Mesendoderm (in vitro differentiated cells): ENCODE measurements around the gene IQGAP2.

Source experiments
- DNase-seq: peaks from one replicate; pipeline ENCODE4 v3.0.0; 2013
- H2AK5ac ChIP-seq: 2 replicates; pipeline ENCODE4 v1.6.1; 2013; ENCODE audit warnings: low read length, inconsistent platforms
- H2BK120ac ChIP-seq: 2 replicates; pipeline ENCODE4 v1.6.1; 2013; ENCODE audit warnings: low read depth, mild to moderate bottlenecking, low read length, moderate library complexity, mixed read lengths
- H2BK15ac ChIP-seq: replicated peaks from 2 replicates; pipeline ENCODE4 v1.6.1; 2013; ENCODE audit warnings: low read depth, mild to moderate bottlenecking, moderate library complexity
- H2BK5ac ChIP-seq: 2 replicates; pipeline ENCODE4 v1.6.1; 2013; ENCODE audit warnings: low read length, inconsistent platforms
- H3K18ac ChIP-seq: 2 replicates; pipeline ENCODE4 v1.6.1; 2013; ENCODE audit warnings: mild to moderate bottlenecking, low read length, mixed read lengths
- H3K23ac ChIP-seq: one replicate; pipeline ENCODE4 v1.6.1; 2013; ENCODE audit warnings: low read length
- H3K27ac ChIP-seq: 2 replicates; pipeline ENCODE4 v1.5.1; 2013; ENCODE audit warnings: low read depth, mild to moderate bottlenecking, inconsistent platforms, low read length, moderate library complexity
- H3K27me3 ChIP-seq: 2 replicates; pipeline ENCODE4 v1.6.1; 2013; ENCODE audit warnings: low read length, control low read depth, mild to moderate bottlenecking, inconsistent platforms; ENCODE audit not compliant: insufficient read depth, poor library complexity
- H3K36me3 ChIP-seq: 2 replicates; pipeline ENCODE4 v1.6.1; 2013; ENCODE audit warnings: low read length, inconsistent platforms; ENCODE audit not compliant: control insufficient read depth, insufficient read depth
- H3K4ac ChIP-seq: one replicate; pipeline ENCODE4 v1.6.1; 2013; ENCODE audit warnings: low read depth, mild to moderate bottlenecking, low read length, moderate library complexity
- H3K4me1 ChIP-seq: 2 replicates; pipeline ENCODE4 v1.6.1; 2013; ENCODE audit warnings: low read depth, low read length, inconsistent platforms; ENCODE audit not compliant: control insufficient read depth
- H3K4me2 ChIP-seq: 2 replicates; pipeline ENCODE4 v1.6.1; 2013; ENCODE audit warnings: low read length
- H3K4me3 ChIP-seq: 2 replicates; pipeline ENCODE4 v1.5.1; 2013; ENCODE audit warnings: mild to moderate bottlenecking, low read length
- H3K56ac ChIP-seq: one replicate; pipeline ENCODE4 v1.6.1; 2013; ENCODE audit warnings: low read length
- H3K79me1 ChIP-seq: 2 replicates; pipeline ENCODE4 v1.6.1; 2013; ENCODE audit warnings: low read length, inconsistent platforms
- H3K79me2 ChIP-seq: 2 replicates; pipeline ENCODE4 v1.6.1; 2013; ENCODE audit warnings: mild to moderate bottlenecking, low read length; ENCODE audit not compliant: control insufficient read depth, insufficient read depth
- H3K9ac ChIP-seq: 2 replicates; pipeline ENCODE4 v1.6.1; 2013; ENCODE audit warnings: low read length, inconsistent platforms
- H4K5ac ChIP-seq: one replicate; pipeline ENCODE4 v1.6.1; 2013; ENCODE audit warnings: low read length
- H4K8ac ChIP-seq: one replicate; pipeline ENCODE4 v1.6.1; 2013; ENCODE audit warnings: low read depth, mild to moderate bottlenecking, control low read depth, low read length, moderate library complexity
- WGBS: extraction: QIAGEN DNeasy Blood & Tissue Kit; methylation state at CpG from one replicate; pipeline ENCODE4 v1.1.7; 2013; ENCODE audit warnings: low lambda C conversion rate, missing lambda C conversion rate; ENCODE audit not compliant: insufficient coverage; ENCODE audit errors: extremely low coverage; 5-methylcytosine and 5-hydroxymethylcytosine counted together

The IQGAP2 gene

GRCh38 chr5:76571559-76571958 lies 168.5 kb downstream of the IQGAP2 start:
- Histone ChIP-seq H3K9ac (no peak overlapping the region), H3K27ac (no peak overlapping the region), H3K18ac (no peak overlapping the region), H2BK15ac (no peak overlapping the region), H4K8ac (no peak overlapping the region), H3K4me1 (no peaks in the 10 kb centered on the region), H2BK120ac (no peak overlapping the region), H3K56ac (no peak overlapping the region), H3K4me3 (no peak overlapping the region), H3K4me2 (no peak overlapping the region), H3K36me3 (no peaks in the 10 kb centered on the region), H3K23ac (no peak overlapping the region), H2AK5ac (no peak overlapping the region), H3K4ac (no peak overlapping the region), H3K27me3 (no peaks in the 10 kb centered on the region), H4K5ac (no peak overlapping the region), H3K79me1 (no peaks in the 10 kb centered on the region), H2BK5ac (no peak overlapping the region), H3K79me2 (no peaks in the 10 kb centered on the region)
- DNase-seq, result no peak

GRCh38 chr5:76576450-76576849 lies 173.4 kb downstream of the IQGAP2 start:
- Histone ChIP-seq H4K5ac (no peak overlapping the region), H3K27ac (no peak overlapping the region), H3K79me1 (no peaks in the 10 kb centered on the region), H3K79me2 (no peaks in the 10 kb centered on the region), H3K4me2 (no peak overlapping the region), H3K4me3 (no peak overlapping the region), H3K4ac (no peak overlapping the region), H3K23ac (no peak overlapping the region), H2BK15ac (no peak overlapping the region), H3K36me3 (no peaks in the 10 kb centered on the region), H3K56ac (no peak overlapping the region), H3K4me1 (no peaks in the 10 kb centered on the region), H3K9ac (no peak overlapping the region), H2BK5ac (no peak overlapping the region), H3K27me3 (no peaks in the 10 kb centered on the region), H3K18ac (no peak overlapping the region), H4K8ac (no peak overlapping the region), H2BK120ac (no peak overlapping the region), H2AK5ac (no peak overlapping the region)
- no peak for DNase-seq

- Histone ChIP-seq H3K23ac (no peak overlapping the region), H3K79me1 (no peaks in the 10 kb centered on the region), H3K9ac (no peak overlapping the region), H2BK15ac (no peak overlapping the region), H3K4me3 (no peak overlapping the region), H3K79me2 (no peaks in the 10 kb centered on the region), H3K18ac (no peak overlapping the region), H2AK5ac (no peak overlapping the region), H4K5ac (no peak overlapping the region), H2BK5ac (no peak overlapping the region), H2BK120ac (no peak overlapping the region), H3K27ac (no peak overlapping the region), H3K4me2 (no peak overlapping the region), H4K8ac (no peak overlapping the region), H3K56ac (no peak overlapping the region), H3K4me1 (no peaks in the 10 kb centered on the region), H3K36me3 (no peaks in the 10 kb centered on the region), H3K27me3 (no peaks in the 10 kb centered on the region), H3K4ac (no peak overlapping the region)
- DNase-seq, result no peak
- no CpG with 5 or more reads among the region's 4 CpGs for WGBS
Measured at GRCh38 chr5:76576996-76577395, 173.9 kb downstream of the IQGAP2 start.

GRCh38 chr5:76579166-76579937 lies 176.3 kb downstream of the IQGAP2 start:
- Histone ChIP-seq H2BK15ac (no peak overlapping the region), H4K5ac (no peak overlapping the region), H3K23ac (no peak overlapping the region), H3K79me1 (no peaks in the 10 kb centered on the region), H2AK5ac (no peak overlapping the region), H3K27me3 (no peaks in the 10 kb centered on the region), H3K36me3 (no peaks in the 10 kb centered on the region), H3K56ac (no peak overlapping the region), H2BK120ac (no peak overlapping the region), H3K9ac (no peak overlapping the region), H3K79me2 (no peaks in the 10 kb centered on the region), H3K4me1 (no peaks in the 10 kb centered on the region), H3K4me2 (no peak overlapping the region), H2BK5ac (no peak overlapping the region), H3K27ac (no peak overlapping the region), H3K4me3 (no peak overlapping the region), H3K4ac (no peak overlapping the region), H4K8ac (no peak overlapping the region), H3K18ac (no peak overlapping the region)
- WGBS, result no CpG with 5 or more reads among the region's 7 CpGs
- no peak for DNase-seq

GRCh38 chr5:76580981-76581380 lies 177.9 kb downstream of the IQGAP2 start:
- H4K5ac ChIP-seq, result no peak overlapping the region
- no peaks in the 10 kb centered on the region for H3K4me1 ChIP-seq
- H3K4me3 ChIP-seq, result no peak overlapping the region
- no peak overlapping the region for H3K56ac ChIP-seq
- no peak overlapping the region for H3K9ac ChIP-seq
- no peak overlapping the region for H3K27ac ChIP-seq
- H3K23ac ChIP-seq, result no peak overlapping the region
- H3K36me3 ChIP-seq, result no peaks in the 10 kb centered on the region
- no peak overlapping the region for H2BK120ac ChIP-seq
- no peak overlapping the region for H2BK5ac ChIP-seq
- H3K4me2 ChIP-seq, result no peak overlapping the region
- no peak overlapping the region for H4K8ac ChIP-seq
- no peaks in the 10 kb centered on the region for H3K79me2 ChIP-seq
- no peak overlapping the region for H2BK15ac ChIP-seq
- no peak for DNase-seq
- H3K18ac ChIP-seq, result no peak overlapping the region
- H2AK5ac ChIP-seq, result no peak overlapping the region
- WGBS, result no CpG with 5 or more reads among the region's 3 CpGs
- H3K4ac ChIP-seq, result no peak overlapping the region
- no peaks in the 10 kb centered on the region for H3K27me3 ChIP-seq
- H3K79me1 ChIP-seq, result no peaks in the 10 kb centered on the region
